NB4 (cell line): ENCODE results near the gene COBL.

Experiments used
- DNase-seq: peaks from one replicate; pipeline ENCODE4 v3.0.0; 2010; ENCODE audit warnings: low read depth
- H3K4me3 ChIP-seq: one replicate; pipeline ENCODE4 v1.5.1; 2011; ENCODE audit warnings: mild to moderate bottlenecking, low read depth, low read length, moderate library complexity
- CTCF ChIP-seq: IDR thresholded peaks from one replicate; pipeline ENCODE4 v1.5.1; 2012; ENCODE audit warnings: low read depth, low read length
- MAX ChIP-seq: IDR thresholded peaks from 2 replicates; pipeline ENCODE4 v1.6.1; 2011; ENCODE audit warnings: low read depth, low read length
- MYC ChIP-seq: IDR thresholded peaks from 2 replicates; pipeline ENCODE4 v1.6.1; 2011; ENCODE audit warnings: low read depth, low read length
- POLR2A ChIP-seq: IDR thresholded peaks from 2 replicates; pipeline ENCODE4 v1.6.1; 2011; ENCODE audit warnings: mild to moderate bottlenecking; ENCODE audit not compliant: insufficient read length; ENCODE audit errors: extremely low read depth

Gene COBL

DNA sequence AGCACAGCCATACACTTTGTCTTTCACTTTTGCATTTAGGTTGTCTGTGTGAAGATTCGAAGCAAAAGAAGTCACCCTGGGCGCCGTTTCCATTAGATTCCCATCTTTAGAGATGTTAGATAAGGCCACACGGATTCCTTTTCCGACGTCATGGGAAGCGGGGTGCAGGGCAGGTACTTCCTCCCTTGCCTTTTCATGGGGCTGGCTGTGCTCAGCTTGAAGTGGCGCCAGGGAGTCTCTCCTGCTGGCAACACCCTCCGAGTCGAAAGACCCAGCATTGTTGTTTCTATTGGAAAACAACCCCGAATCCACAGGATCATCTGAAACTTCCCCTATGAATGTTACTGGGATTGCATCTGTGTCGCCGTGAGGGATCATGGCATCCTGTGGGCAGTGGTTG is 287.5 kb downstream of the COBL start:
- H3K4me3 ChIP-seq: no peak overlapping the region
- DNase-seq: no peak
- TF ChIP-seq MYC: no peak
- TF ChIP-seq CTCF: no peak
- TF ChIP-seq POLR2A: no peak
- no peak for TF ChIP-seq MAX

DNA sequence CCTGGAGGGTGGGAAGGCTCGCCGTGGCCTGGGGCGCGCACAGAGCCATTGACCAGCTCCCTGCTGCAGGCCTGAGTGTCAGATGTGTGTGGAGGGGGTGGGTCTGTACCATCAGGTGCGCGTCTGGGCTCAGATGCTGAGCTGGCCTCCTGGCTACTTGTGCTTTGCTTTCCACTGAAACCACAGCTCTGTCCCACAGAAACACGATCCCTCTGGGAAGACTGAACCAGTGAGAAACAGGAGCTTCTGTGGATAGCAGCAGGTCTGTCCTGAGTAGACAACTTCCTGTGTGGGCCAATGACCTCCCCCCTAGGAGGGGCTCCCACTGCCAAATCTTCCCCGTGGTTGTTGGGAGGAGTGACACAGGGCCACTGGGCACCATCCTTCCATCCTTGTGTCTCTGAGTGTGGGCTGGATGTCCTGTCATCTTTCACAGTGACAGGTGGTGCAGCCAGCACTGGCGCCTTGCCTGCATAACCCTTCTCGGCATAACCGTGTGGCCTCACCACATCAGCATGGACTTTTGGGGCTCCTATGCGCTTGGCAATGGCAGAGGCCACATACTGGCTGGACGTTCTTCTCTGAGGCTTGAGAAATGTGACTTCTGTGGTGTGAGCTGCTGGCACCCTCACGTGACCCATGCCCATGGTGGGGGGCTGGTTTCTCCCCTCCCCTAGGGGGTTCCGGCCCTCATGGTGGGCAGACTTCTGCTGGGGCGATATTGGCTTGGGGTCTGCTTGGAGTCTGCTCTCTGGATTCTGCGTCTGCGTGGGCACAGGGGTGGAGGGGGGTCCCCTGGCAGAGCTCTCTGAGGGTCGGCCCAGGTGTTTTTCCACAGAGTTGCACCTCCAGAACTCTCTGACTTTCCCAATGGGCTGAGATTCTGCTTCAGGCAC is 288.4 kb downstream of the COBL start:
- TF ChIP-seq MAX: no peak
- no peak for TF ChIP-seq CTCF
- TF ChIP-seq MYC: no peak
- TF ChIP-seq POLR2A: no peak
- H3K4me3 ChIP-seq: no peak overlapping the region
- no peak for DNase-seq

DNA sequence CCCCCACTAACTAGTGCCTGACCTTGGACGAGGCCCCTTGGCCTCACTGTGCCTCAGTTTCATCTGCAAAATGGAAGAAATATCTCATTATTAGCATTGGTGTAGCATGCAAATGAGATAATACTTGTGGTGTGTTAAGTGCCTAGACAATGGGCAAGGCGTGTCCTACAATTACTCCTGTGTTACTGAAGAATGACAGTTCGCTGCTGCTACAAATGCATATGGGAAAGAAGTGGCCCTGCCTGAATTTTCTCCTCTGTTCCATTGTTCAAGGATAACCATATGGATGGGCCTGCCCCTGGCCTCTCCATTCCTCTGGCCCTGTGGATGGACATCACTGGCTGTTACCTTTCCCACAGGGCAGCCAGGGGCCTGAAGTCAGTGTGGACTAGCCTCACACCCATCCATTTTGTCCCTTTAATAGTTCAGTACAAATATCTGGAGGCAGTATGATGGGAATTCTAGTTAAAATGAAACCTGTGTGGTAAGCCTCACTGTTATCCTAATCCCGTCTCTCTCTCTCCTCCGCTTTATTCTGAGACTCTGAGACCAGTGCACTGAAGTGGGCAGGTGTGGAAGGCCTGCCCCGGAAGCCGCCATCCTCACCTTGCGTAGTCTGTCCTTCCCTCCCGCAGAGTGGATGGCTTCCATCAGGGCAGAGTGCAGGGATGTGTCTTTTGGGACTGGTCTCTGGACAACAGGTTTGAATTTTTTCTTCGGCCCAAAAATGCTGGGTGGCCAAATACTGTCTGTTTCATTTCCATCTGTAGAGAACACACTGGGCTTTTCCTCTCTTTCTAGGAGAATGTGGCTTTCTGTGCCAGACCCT is 289.3 kb downstream of the COBL start:
- H3K4me3 ChIP-seq: no peak overlapping the region
- no peak for DNase-seq
- TF ChIP-seq CTCF (no peak), POLR2A (no peak), MAX (no peak), MYC (no peak)

- no peak for DNase-seq
- no peak overlapping the region for H3K4me3 ChIP-seq
- TF ChIP-seq MYC (no peak), MAX (no peak)
These were observed 290.3 kb downstream of the COBL start for GRCh38 chr7:51026341-51026740.

- no peak for DNase-seq
- TF ChIP-seq POLR2A (no peak), CTCF (no peak), MYC (no peak), MAX (no peak)
- H3K4me3 ChIP-seq: no peak overlapping the region
These were observed 290.9 kb downstream of the COBL start for GRCh38 chr7:51025668-51026067.

- DNase-seq: no peak
- TF ChIP-seq MYC (no peak), POLR2A (no peak), CTCF (no peak), MAX (no peak)
- no peak overlapping the region for H3K4me3 ChIP-seq
These were observed 291.7 kb downstream of the COBL start for GRCh38 chr7:51024867-51025266.
